Measurements from ENCODE around the gene ZNF674. TPM values are rescaled to one million over a fixed set of nuclear protein-coding genes. Genes with fewer than 3 reads are reported as not detected.

Gene ZNF674
- total RNA-seq, 1 experiment from 2014 or later: 9.0 TPM

GRCh38 chrX:46573331-46573891, 28.2 kb upstream of the ZNF674 start, which contains the start of gene CHST7:
Gene CHST7 (plus strand): TSS chrX:46573765. CDS start chrX:46573932, 167 bp downstream.
- Histone ChIP-seq H3K4me2 (ENCODE audit: low read length) (peak within 1 kb of the TSS; percentile 93), H2AFZ (ENCODE audit: low read length) (peak within 1 kb of the TSS; percentile 96), H3K4me3 (ENCODE audit: low read length) (peak within 1 kb of the TSS; percentile 94), H4K20me1 (ENCODE audit: low read length) (no peaks in the 10 kb centered on the region; the same call in 1 of the 2 replicates), H3K9me3 (ENCODE audit: low read length) (no peaks in the 10 kb centered on the region), H3K27ac (ENCODE audit: low read length) (peak within 1 kb of the TSS; percentile 69), H3K9me2 (replicated peaks; ENCODE audit: low read length) (no peaks in the 10 kb centered on the region), H3K79me2 (ENCODE audit: low read length) (peaks cover 43% of the 10 kb centered on the region), H3K9ac (ENCODE audit: low read length) (peak within 1 kb of the TSS; percentile 77), H3K36me3 (ENCODE audit: low read depth, low read length) (no peaks in the 10 kb centered on the region), H3K27me3 (ENCODE audit: low read length) (no peaks in the 10 kb centered on the region), H3K4me1 (ENCODE audit: insufficient read depth, low read length) (peaks cover 32% of the 10 kb centered on the region), H3F3A (ENCODE audit: low read length, unreplicated experiment) (peaks cover 4% of the 10 kb centered on the region)
- DNase-seq (peak; percentile 76), ATAC-seq (peak; percentile 72)
- POLR2A ChIA-PET (ENCODE audit: unreplicated experiment): no interaction called here
- TF ChIP-seq CTCF (conservative IDR thresholded peaks at IDR 0.05; ENCODE audit: low read depth, low read length) (peak; percentile 56), EZH2 (IDR thresholded peaks at IDR 0.05; ENCODE audit: low read length, unreplicated experiment) (no peak), EZH2phosphoT487 (IDR thresholded peaks at IDR 0.05; ENCODE audit: borderline replicate concordance, low read length) (no peak)
- intact Hi-C loops (cut with micrococcal nuclease): loop anchor here (2.0 to 10.0 kb wide), 3 partner anchors 19 to 181 kb away; partner anchors contain the start of gene SLC9A7
- CTCF ChIA-PET: interaction anchor here (1.1 kb wide), 1 partner anchor 19 kb away, joined by 9 read pairs; no protein-coding TSS in a partner anchor
- no TSS peak for BruUV-seq (replicated peaks)

GRCh38 chrX:46572340-46572936, 27.2 kb upstream of the ZNF674 start:
- H3K9ac ChIP-seq (ENCODE audit: low read length): no peak overlapping the region
- H3K9me3 ChIP-seq (ENCODE audit: low read length): no peaks in the 10 kb centered on the region
- H3K79me2 ChIP-seq (ENCODE audit: low read length): peaks cover 33% of the 10 kb centered on the region
- DNase-seq (no peak), ATAC-seq (no peak)
- TF ChIP-seq EZH2phosphoT487 (IDR thresholded peaks at IDR 0.05; ENCODE audit: borderline replicate concordance, low read length) (no peak), CTCF (conservative IDR thresholded peaks at IDR 0.05; ENCODE audit: low read depth, low read length) (no peak), EZH2 (IDR thresholded peaks at IDR 0.05; ENCODE audit: low read length, unreplicated experiment) (no peak)
- no peaks in the 10 kb centered on the region for H3K9me2 ChIP-seq (replicated peaks; ENCODE audit: low read length)
- H3F3A ChIP-seq (ENCODE audit: low read length, unreplicated experiment): peaks cover 4% of the 10 kb centered on the region
- no peak overlapping the region; the same call in 1 of the 2 replicates for H3K4me3 ChIP-seq (ENCODE audit: low read length)
- intact Hi-C loops (cut with micrococcal nuclease): loop anchor here (2.0 to 10.0 kb wide), 3 partner anchors 18 to 182 kb away; partner anchors contain the start of gene SLC9A7
- no peak overlapping the region for H2AFZ ChIP-seq (ENCODE audit: low read length)
- ChIA-PET CTCF (interaction anchor here (0.6 to 1.1 kb wide), 2 partner anchors 18 to 24 kb away, joined by 3 to 9 read pairs; no protein-coding TSS in a partner anchor), POLR2A (ENCODE audit: unreplicated experiment) (no interaction called here)
- peaks cover 28% of the 10 kb centered on the region for H3K4me1 ChIP-seq (ENCODE audit: insufficient read depth, low read length)
- BruUV-seq (replicated peaks): no TSS peak
- H3K4me2 ChIP-seq (ENCODE audit: low read length): peak overlapping the region; percentile 93; the same call in 1 of the 2 replicates
- H3K27me3 ChIP-seq (ENCODE audit: low read length): no peaks in the 10 kb centered on the region
- no peaks in the 10 kb centered on the region; the same call in 1 of the 2 replicates for H4K20me1 ChIP-seq (ENCODE audit: low read length)
- H3K27ac ChIP-seq (ENCODE audit: low read length): no peak overlapping the region
- no peaks in the 10 kb centered on the region for H3K36me3 ChIP-seq (ENCODE audit: low read depth, low read length)

All from PC-3 (cell line).